ENCODE results near the gene PQBP1.

Gene PQBP1

GRCh38 chrX:48902776-48903175, 5.0 kb downstream of the PQBP1 start:
- DNase-seq, result no peak

- no peak for DNase-seq
These were observed 5.6 kb downstream of the PQBP1 start for GRCh38 chrX:48903290-48903689.

- DNase-seq, result no peak
These were observed 6.5 kb downstream of the PQBP1 start for GRCh38 chrX:48904180-48904579.

- DNase-seq, result no peak
These were observed 6.9 kb downstream of the PQBP1 start for GRCh38 chrX:48904626-48905025.

- DNase-seq, result no peak
These were observed 7.5 kb downstream of the PQBP1 start for GRCh38 chrX:48905090-48905790.

- DNase-seq, result no peak
These were observed 10.9 kb downstream of the PQBP1 start for GRCh38 chrX:48908600-48908999.

- DNase-seq, result no peak
These were observed 12.1 kb downstream of the PQBP1 start for GRCh38 chrX:48909703-48910294.

GRCh38 chrX:48910926-48911411, 13.2 kb downstream of the PQBP1 start:
- DNase-seq, result no peak

- peak; percentile 68 to 85 for DNase-seq
These were observed 13.9 kb downstream of the PQBP1 start, which contains the start of gene SLC35A2 for GRCh38 chrX:48911412-48912182. Gene SLC35A2, minus strand, starts transcription at chrX:48911646. Its CDS starts 10 bp downstream, at chrX:48911636.

- no peak for DNase-seq
These were observed 16.1 kb downstream of the PQBP1 start for GRCh38 chrX:48913605-48914366.

- DNase-seq, result no peak
These were observed 17.1 kb downstream of the PQBP1 start for GRCh38 chrX:48914593-48915493.

GRCh38 chrX:48917139-48918001, 19.6 kb downstream of the PQBP1 start:
- DNase-seq, result peak; percentile 76

- DNase-seq, result no peak
These were observed 20.5 kb downstream of the PQBP1 start for GRCh38 chrX:48918301-48918642.

- peak; percentile 86 to 90 for DNase-seq
These were observed 21.1 kb downstream of the PQBP1 start, which contains the start of gene PIM2 for GRCh38 chrX:48918643-48919340. Gene PIM2, minus strand, starts transcription at chrX:48919024. Its CDS starts 190 bp downstream, at chrX:48918834.

- DNase-seq, result no peak
These were observed 21.7 kb downstream of the PQBP1 start for GRCh38 chrX:48919360-48919841.

- no peak for DNase-seq
These were observed 22.4 kb downstream of the PQBP1 start for GRCh38 chrX:48919947-48920717.

- DNase-seq, result no peak
These were observed 23.0 kb downstream of the PQBP1 start for GRCh38 chrX:48920718-48921104.

- no peak for DNase-seq
These were observed 26.0 kb downstream of the PQBP1 start for GRCh38 chrX:48923771-48924170.

- no peak for DNase-seq
These were observed 26.5 kb downstream of the PQBP1 start for GRCh38 chrX:48924270-48924669.

Data from SHP77 (cell line).